SH-SY5Y (cell line): ENCODE measurements around the gene EVC2.

Experiments used
- GATA2 ChIP-seq: IDR thresholded peaks from 2 replicates; pipeline ENCODE4 v1.6.1; 2011; ENCODE audit warnings: mild to moderate bottlenecking, low read depth, low read length
- GATA3 ChIP-seq: IDR thresholded peaks from 2 replicates; pipeline ENCODE4 v1.6.1; 2011; ENCODE audit warnings: low read depth, mild to moderate bottlenecking, low read length, moderate library complexity

DNA sequence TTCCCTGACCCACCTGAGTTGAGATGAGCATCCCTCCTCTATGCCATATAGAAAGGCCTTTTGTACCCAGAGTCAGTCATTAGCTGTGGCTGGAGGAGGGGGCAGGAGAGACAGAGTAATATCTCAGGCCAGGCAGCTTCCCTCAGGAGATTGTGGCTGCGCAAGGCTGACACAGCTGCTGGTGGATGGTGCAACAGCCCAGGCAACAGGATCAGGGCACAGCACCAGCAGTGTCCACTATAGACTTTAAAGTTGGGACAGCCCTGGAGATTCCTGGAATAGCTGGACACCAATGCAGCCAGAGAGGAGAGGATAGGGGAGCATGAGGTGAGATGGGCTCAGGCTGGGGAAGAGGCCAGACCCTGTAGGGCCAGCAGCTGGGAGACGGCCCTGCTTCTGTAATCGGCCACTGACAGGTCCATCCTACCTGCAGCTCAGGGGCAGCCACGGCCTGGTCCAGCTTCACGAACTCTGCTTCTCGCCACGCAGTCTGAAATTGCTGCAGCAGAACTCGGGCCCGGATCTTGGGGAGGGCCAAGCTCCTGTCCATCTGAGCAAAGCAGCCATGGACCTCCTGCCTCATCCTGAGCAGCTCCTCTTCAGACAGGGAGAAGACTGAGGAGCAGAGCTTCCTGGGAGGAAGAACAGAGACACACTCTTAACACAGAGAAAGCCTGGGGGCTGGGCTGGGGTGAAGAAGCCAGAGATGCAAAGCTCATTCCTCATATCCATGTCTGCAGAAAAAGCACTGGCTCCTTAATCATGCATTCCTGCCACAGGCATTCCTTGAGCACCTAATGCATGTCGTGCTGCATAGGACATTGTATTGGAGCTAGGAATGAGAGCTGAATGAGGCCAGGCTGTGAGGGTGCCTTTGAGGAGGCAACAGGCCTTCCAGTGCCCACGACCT, 90.1 kb downstream of the EVC2 start:
- TF ChIP-seq GATA2 (no peak), GATA3 (no peak)
